Fibroblast of villous mesenchyme (primary cell): ENCODE results near the gene IL10RA. TPM values are rescaled to one million over a fixed set of nuclear protein-coding genes. Genes with fewer than 3 reads are reported as not detected.
"Not testable (repeated sequence)": the region's sequence is repeated elsewhere in the genome, so short reads cannot be mapped to it uniquely, and the experiment has no call there.

Experiments
- DNase-seq: peaks from one replicate; pipeline ENCODE4 v3.0.0-alpha.2; 2010; ENCODE audit warnings: low read depth
- H3K4me3 ChIP-seq: 2 replicates; pipeline ENCODE4 v1.5.1; 2011; ENCODE audit warnings: low read depth, mild to moderate bottlenecking, low read length
- total RNA-seq: library from RNA; depleted of rRNA; stranded (reverse); fragments of >200 nt; gene quantifications from 2 replicates; pipeline ENCODE4 v1.2.3, GENCODE V29; 2012
- TF ChIP-seq, protein P1 (sequence below): IDR thresholded peaks from 2 replicates; pipeline ENCODE4 v1.5.1; 2012; ENCODE audit warnings: low read depth, mild to moderate bottlenecking, low read length; ENCODE audit not compliant: insufficient read depth

The IL10RA gene
- total RNA-seq, 1 donor: not detected

DNA sequence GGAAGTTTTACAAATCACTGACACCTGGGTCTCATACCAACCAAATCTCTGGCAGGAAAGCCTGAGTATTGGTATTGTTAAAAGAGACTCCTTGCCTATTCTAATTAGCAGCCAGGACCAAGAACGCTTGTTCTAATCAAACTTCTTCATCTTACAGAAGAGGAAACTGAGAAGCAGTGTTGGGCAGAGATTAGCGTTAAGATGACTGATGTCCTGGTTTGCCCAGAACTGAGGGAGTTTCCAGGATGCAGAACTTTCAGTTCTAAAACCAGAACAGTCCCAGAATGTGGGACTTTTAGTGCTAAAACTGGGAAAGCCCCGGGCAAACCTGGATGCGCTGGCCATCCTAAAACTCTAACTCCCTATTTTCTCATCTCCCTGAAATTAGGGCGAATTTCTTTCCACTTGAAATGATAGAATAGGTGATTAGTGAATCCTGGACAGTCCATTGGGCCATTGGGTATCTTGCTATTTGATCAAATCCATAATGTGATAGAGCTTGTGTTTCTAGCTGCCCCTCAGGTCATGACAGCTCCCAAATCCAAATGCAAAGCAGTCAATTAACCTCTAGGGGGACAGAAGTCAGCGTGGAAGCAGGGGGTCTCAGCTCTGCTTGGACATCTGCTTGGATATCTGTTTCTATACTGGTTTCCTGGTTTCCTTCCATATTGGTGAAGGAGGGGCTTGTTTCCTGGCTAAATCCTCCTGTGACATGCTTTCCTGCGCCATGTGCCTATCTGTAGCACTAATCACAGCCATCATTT, 41.0 kb upstream of the IL10RA start:
- H3K4me3 ChIP-seq: no peak overlapping the region
- TF ChIP-seq, protein P1, sequence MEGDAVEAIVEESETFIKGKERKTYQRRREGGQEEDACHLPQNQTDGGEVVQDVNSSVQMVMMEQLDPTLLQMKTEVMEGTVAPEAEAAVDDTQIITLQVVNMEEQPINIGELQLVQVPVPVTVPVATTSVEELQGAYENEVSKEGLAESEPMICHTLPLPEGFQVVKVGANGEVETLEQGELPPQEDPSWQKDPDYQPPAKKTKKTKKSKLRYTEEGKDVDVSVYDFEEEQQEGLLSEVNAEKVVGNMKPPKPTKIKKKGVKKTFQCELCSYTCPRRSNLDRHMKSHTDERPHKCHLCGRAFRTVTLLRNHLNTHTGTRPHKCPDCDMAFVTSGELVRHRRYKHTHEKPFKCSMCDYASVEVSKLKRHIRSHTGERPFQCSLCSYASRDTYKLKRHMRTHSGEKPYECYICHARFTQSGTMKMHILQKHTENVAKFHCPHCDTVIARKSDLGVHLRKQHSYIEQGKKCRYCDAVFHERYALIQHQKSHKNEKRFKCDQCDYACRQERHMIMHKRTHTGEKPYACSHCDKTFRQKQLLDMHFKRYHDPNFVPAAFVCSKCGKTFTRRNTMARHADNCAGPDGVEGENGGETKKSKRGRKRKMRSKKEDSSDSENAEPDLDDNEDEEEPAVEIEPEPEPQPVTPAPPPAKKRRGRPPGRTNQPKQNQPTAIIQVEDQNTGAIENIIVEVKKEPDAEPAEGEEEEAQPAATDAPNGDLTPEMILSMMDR: no peak
- DNase-seq: no peak

DNA sequence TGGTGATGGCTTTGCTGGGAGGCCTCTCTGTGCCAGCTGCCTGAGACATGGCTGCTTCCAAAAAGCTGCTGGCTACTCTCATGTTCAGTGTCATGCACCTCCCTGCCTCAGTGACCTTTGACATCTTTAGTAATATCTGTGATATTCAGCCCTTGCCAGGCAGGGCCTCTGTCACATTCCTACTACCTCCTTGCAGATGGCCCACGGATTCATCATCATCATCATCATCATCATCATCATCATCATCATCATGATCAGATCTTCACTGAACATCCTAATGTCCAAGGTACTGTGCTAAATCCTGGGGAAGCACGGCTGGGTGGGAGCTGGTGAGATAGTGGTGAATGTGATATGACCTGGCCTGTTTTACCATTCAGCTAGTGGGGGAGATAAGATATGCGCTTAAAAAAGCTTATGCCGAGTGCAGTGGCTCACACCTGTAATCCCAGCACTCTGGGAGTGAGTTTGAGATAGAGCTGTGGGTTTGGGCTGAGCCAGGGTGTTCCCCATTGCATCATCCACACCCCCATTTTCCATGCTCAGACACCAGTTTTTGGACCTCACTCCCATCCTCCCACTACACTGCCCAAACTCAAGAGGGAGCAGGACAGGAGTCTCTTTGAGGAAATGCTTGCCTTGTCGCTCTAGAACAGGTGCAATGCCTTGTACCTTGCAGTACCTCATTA, 39.9 kb upstream of the IL10RA start:
- DNase-seq: no peak
- TF ChIP-seq, protein P1: no peak
- H3K4me3 ChIP-seq: no peak overlapping the region

DNA sequence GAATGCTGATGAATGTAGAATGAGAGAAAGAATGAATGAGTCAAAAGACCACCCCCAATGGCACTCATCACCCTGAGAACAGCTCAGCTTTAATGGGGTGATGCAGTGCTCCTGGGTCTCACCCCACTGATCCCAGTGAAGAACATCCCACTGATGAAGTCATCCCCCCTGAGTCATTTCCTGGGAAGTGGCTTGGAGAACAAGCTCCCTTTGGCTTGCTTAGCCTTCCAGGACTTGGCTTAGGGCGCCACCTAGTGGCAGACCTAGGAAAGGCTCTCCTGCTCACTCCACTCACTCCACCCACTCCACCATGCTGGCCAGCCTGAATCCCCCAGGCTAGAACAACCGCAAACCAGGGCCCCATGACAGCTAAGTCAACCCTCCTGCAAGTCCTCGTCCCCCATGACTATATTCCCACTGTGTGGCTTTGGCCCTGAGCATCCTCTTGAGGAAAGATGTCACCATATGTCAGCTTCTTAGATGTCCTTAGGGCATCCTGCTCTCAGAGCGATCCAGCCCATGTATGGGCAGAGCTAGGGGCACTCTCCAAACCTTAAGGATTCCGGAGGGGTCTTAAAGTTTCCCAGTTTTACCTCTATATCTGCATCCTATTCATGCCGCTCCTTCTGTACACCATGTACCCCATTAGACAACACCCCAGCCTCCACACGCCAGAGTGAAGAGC, 39.2 kb upstream of the IL10RA start:
- no peak overlapping the region for H3K4me3 ChIP-seq
- TF ChIP-seq, protein P1: peak; percentile 97
- peak; percentile 90 for DNase-seq

- H3K4me3 ChIP-seq: not testable (repeated sequence)
These were observed 38.4 kb upstream of the IL10RA start for GRCh38 chr11:117947751-117948150.

DNA sequence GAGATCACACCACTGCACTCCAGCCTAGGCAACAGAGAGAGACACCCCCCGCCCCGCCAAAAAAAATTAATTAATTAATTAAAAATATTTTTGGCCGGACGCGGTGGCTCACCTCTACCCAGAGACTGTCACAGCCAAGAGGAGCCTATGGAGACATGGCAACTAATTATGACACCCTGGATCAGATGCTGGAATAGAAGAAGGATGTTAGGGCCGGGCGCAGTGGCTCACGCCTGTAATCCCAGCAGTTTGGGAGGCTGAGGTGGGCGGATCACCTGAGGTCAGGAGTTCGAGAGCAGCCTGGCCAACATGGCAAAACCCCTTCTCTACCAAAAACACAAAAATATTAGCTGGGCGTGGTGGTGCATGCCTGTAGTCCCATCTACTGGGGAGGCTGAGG, 37.7 kb upstream of the IL10RA start:
- not testable (repeated sequence) for DNase-seq, H3K4me3 ChIP-seq

More at GRCh38 chr11:117947751-117948150, 38.4 kb upstream of the IL10RA start:
- DNase-seq: not testable (repeated sequence)

DNA sequence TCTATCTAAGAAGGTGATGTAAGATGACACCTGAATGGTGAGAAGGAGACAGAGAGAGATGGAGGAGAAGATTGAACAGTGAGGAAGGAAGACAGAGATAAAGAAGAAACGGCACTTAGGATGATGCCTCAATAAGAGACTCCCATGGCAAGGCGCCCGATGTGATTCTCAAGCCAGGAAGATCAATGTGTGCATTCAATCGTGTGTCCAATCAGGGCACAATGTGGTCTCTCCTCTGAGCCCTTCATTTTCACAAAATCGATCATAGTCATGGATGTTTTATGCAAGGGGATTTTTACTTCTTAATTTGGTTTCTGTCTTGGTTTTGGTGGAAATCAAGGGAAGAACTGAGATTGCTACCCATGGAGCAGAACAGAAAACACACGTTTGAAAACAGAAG, 37.1 kb upstream of the IL10RA start:
- no peak overlapping the region for H3K4me3 ChIP-seq
- TF ChIP-seq, protein P1: no peak
- no peak for DNase-seq

GRCh38 chr11:117950301-117950700, 35.9 kb upstream of the IL10RA start:
- no peak for DNase-seq
- H3K4me3 ChIP-seq: no peak overlapping the region
- TF ChIP-seq, protein P1: no peak
